SK-N-MC (cell line): Measurements from ENCODE around the gene VEZF1.

Experiments
- EZH2 ChIP-seq: fragments of 200-600 bp; sonication (generic); IDR thresholded peaks from one replicate; pipeline ENCODE4 v1.6.1; 2017; ENCODE audit warnings: antibody characterized with exemption
- FOXP2 ChIP-seq: optimal IDR thresholded peaks from 2 replicates; pipeline ENCODE3; 2011; ENCODE audit warnings: mild to moderate bottlenecking, moderate library complexity; ENCODE audit not compliant: insufficient read depth; ENCODE audit errors: extremely low read length, control extremely low read depth
- POLR2AphosphoS5 ChIP-seq: IDR thresholded peaks from 2 replicates; pipeline ENCODE4 v1.6.1; 2012; ENCODE audit warnings: mild to moderate bottlenecking, low read depth, low read length, borderline replicate concordance

GRCh38 chr17:58028578-58028977 is 40.5 kb upstream of the VEZF1 start:
- TF ChIP-seq EZH2, result no peak
- no peak for TF ChIP-seq POLR2AphosphoS5
- TF ChIP-seq FOXP2, result no peak
